Stimulated activated CD4-positive, alpha-beta T cell treated with anti-CD3 and anti-CD28 coated beads, Interleukin-1b, Interleukin-23, amount 100 ng/mL, for 24 hours (primary cell): ENCODE measurements around the gene SPSB3.

Source experiments
- DNase-seq, 4 experiments: peaks; one replicate each; pipeline ENCODE4 v3.0.0-alpha.2; 2020; ENCODE audit warnings: low read depth in 4 of 4, low spot score in 1 of 4

The SPSB3 gene

GRCh38 chr16:1789643-1790045 lies 7.3 kb upstream of the SPSB3 start:
- no peak for DNase-seq

- DNase-seq, result no peak
These were observed 6.3 kb upstream of the SPSB3 start for GRCh38 chr16:1788708-1789100.

- DNase-seq, result no peak
These were observed 5.8 kb upstream of the SPSB3 start for GRCh38 chr16:1788095-1788707.

GRCh38 chr16:1787322-1788094 lies 5.1 kb upstream of the SPSB3 start:
- no peak for DNase-seq

- no peak for DNase-seq
These were observed 4.6 kb upstream of the SPSB3 start for GRCh38 chr16:1787056-1787321.

GRCh38 chr16:1786242-1787055 lies 4.1 kb upstream of the SPSB3 start:
- DNase-seq, result no peak

- no peak for DNase-seq
These were observed 3.4 kb upstream of the SPSB3 start for GRCh38 chr16:1785846-1786170.

- no peak for DNase-seq
These were observed 2.8 kb upstream of the SPSB3 start for GRCh38 chr16:1784977-1785845.

GRCh38 chr16:1781758-1782407 lies 488 bp downstream of the SPSB3 start:
- DNase-seq, result no peak

GRCh38 chr16:1781254-1781653 lies 1.1 kb downstream of the SPSB3 start:
- DNase-seq, result no peak

GRCh38 chr16:1780677-1781072 lies 1.7 kb downstream of the SPSB3 start:
- no peak for DNase-seq

- DNase-seq, result no peak
These were observed 2.4 kb downstream of the SPSB3 start for GRCh38 chr16:1779741-1780676.

- DNase-seq, result no peak
These were observed 3.1 kb downstream of the SPSB3 start for GRCh38 chr16:1779234-1779701.

GRCh38 chr16:1778200-1779179 lies 3.9 kb downstream of the SPSB3 start:
- DNase-seq, result no peak

- no peak for DNase-seq
These were observed 4.8 kb downstream of the SPSB3 start for GRCh38 chr16:1777375-1778199.

- DNase-seq, result no peak
These were observed 5.4 kb downstream of the SPSB3 start for GRCh38 chr16:1776991-1777374.

GRCh38 chr16:1776672-1776955 lies 5.8 kb downstream of the SPSB3 start:
- DNase-seq, result no peak
